Subcutaneous adipose tissue (tissue), 4 donors: ENCODE measurements around the gene EPHX1. TPM values are rescaled to one million over a fixed set of nuclear protein-coding genes. Genes with fewer than 3 reads are reported as not detected.

Experiments used
- CTCF ChIP-seq: fragments of 450-650 bp; IDR thresholded peaks from one replicate; pipeline ENCODE4 v1.5.1; 2016; ENCODE audit warnings: low read depth, mild to moderate bottlenecking, control low read depth, antibody characterized with exemption, moderate library complexity
- total RNA-seq, 4 donors: library from RNA; depleted of rRNA; stranded (reverse); fragments of >200 nt; gene quantifications; one replicate each; pipeline ENCODE4 v1.1.0, GENCODE V29; 2016

EPHX1 gene
- total RNA-seq, 4 donors from 2014 or later: 126 to 193 (median 153) TPM

GRCh38 chr1:225780134-225780533 lies 29.8 kb upstream of the EPHX1 start:
- no peak for TF ChIP-seq CTCF

- no peak for TF ChIP-seq CTCF
These were observed 29.3 kb upstream of the EPHX1 start for GRCh38 chr1:225780630-225781029.

GRCh38 chr1:225794954-225795353 lies 15.0 kb upstream of the EPHX1 start:
- TF ChIP-seq CTCF: no peak

- no peak for TF ChIP-seq CTCF
These were observed 3.7 kb upstream of the EPHX1 start for GRCh38 chr1:225806249-225806648.

GRCh38 chr1:225808136-225808535 lies 1.8 kb upstream of the EPHX1 start:
- no peak for TF ChIP-seq CTCF

- TF ChIP-seq CTCF: no peak
These were observed 1.9 kb downstream of the EPHX1 start for GRCh38 chr1:225811622-225812487.

- TF ChIP-seq CTCF: no peak
These were observed 2.7 kb downstream of the EPHX1 start for GRCh38 chr1:225812488-225813213.
